ENCODE results near the gene PTPRE.

The PTPRE gene

DNA sequence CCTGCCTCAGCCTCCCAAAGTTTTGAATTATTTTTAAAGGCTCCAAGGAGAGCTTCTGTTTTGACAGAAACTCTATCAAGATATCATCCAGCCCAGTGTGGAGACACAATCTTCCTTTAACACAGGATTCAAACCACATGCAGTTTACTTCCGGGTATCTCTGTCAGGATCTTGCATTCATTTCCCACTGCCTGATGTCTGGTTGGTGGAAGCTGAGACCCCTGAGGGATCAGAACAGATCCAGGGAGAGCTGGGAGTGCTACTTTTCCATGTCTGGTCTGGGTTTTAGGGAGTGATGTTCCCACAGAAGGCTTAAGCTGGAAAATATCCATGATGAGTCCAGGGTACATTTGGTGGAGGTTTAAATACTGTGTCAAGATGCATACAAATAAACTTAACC lies 16.7 kb downstream of the PTPRE start:
- DNase-seq (ENCODE audit: low read depth in 1 of 2, low spot score in 1 of 2), result no peak

DNA sequence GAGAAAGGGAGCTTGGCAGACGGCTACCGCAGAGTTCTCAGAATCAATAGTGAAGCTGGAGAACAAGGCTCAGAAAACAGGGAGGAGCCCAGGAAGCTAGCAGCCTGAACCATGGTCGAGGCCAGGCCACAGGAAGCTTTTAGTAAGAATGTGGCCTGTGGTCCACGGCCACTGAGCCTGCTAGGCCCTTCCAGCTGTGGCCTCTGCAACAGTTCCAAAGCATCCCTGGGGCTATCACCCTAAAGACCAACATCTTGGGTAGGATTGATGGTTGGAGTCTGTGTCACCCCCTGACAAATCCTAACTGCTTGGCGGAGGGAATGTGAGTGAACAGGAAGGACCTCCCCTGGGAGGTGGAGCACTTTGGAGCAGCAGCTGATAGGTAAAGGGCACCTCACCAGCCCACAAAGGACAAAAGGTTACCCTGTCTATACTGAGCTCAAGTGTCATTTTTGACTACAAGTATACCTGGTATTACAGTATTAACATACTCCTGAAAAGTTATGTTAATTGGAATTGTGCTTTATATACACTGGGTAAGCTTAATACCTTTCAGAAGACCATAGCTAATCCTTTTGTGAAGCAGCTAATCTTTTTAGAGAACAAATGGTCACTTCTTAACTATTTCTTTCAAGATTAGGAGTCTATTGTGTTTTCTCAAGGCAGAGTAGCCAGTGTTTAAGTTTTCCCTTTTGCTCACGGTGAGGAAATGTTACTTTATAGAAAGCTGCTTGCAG lies 18.7 kb downstream of the PTPRE start:
- DNase-seq (ENCODE audit: low read depth in 1 of 2, low spot score in 1 of 2), result no peak

GRCh38 chr10:127926455-127926854 lies 19.6 kb downstream of the PTPRE start:
- DNase-seq (ENCODE audit: low read depth in 1 of 2, low spot score in 1 of 2), result no peak

DNA sequence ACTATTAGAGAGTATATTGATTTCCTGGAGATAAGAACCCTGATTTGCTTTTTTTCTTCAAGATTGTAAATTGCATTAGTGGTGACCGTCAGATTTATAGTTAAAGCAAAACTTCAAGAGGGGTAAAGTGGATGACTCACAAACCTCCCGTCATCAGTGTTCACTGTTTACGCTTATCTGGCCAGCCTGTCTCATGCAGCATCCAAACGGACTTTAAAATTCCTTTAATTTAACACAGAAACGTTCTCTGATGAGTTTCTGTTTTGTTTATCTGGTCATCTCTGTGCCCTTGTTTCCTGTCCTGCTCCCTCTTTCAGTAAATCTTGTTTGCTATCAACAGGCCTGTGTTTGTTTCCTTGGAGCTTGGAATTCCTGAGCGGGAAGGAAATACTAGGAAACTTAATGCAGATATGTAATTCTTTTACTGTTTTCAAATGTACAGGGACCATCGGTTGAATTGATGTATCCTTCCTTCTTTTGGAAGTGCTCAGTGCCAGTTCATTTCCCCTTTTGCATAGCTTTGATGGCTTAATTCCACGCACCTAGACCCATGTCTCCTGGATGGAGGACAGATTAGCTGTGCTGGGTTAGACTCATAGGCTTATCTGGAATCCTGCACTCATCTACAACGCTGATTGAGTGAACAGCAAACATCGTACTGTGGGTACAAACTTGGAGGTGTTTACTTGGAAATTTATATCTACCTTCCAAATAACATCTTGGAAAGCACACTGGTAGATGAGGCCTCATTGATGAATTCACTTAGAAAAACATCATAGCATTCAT lies 21.3 kb downstream of the PTPRE start:
- DNase-seq (ENCODE audit: low read depth in 1 of 2, low spot score in 1 of 2), result no peak

DNA sequence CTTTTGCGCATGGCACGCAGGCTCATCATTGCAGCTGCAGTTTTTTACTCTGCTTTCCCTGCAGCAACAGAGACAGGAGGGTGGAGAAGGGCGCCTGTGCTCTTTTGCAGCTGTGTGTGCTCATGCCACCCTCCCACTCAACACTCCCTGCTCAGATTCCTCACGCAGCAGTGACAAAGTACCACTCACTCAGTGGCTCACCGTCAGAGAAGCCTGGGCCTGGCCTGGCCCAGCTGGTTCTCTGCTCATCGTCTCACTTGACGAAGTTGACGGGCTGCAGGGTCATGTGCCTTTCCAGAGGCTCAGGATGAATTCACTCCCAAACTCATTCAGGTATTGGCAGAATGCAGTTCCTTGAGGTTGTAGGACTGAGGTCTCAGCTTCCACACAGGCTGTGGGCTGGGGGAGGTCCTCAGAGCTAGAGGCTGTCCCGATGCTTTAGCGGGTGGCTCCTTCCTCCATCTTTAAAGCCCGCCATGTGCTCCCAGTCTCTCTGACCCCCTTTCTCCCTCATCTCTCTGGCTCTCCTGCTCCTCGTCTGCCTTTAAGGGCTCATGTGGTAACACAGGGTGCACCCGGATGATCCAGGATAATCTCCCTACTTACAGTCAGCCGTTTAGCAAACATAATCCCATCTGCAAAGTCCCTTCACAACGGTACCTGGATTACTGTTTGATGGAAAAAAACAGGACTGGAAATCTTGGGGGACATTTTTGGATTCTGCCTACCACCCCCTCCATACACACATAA lies 25.8 kb downstream of the PTPRE start:
- DNase-seq (ENCODE audit: low read depth in 1 of 2, low spot score in 1 of 2), result no peak

GRCh38 chr10:127933271-127933670 lies 26.4 kb downstream of the PTPRE start:
- DNase-seq (ENCODE audit: low read depth in 1 of 2, low spot score in 1 of 2), result no peak

DNA sequence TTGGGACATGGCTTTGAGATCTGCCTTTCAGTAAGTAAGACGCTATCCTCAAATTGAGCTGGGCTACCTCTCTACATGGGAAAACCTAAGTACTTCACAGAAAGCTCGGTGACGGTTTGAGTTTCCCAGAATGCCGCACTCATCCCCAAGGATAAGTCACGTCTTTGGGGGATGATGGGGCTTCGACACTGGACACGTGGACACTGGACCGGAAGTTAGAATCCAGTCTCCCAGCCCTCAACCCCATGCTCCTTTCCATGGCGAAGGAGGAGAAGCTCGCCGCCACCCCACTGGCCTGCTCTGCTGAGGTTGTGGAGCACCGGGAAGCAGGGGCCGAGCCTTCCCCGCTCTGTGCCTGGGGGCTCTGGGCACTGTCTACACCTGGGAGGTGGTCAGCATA lies 27.5 kb downstream of the PTPRE start:
- DNase-seq (ENCODE audit: low read depth in 1 of 2, low spot score in 1 of 2), result no peak

- no peak for DNase-seq (ENCODE audit: low read depth in 1 of 2, low spot score in 1 of 2)
Observed at GRCh38 chr10:127935071-127935561, 28.2 kb downstream of the PTPRE start.

DNA sequence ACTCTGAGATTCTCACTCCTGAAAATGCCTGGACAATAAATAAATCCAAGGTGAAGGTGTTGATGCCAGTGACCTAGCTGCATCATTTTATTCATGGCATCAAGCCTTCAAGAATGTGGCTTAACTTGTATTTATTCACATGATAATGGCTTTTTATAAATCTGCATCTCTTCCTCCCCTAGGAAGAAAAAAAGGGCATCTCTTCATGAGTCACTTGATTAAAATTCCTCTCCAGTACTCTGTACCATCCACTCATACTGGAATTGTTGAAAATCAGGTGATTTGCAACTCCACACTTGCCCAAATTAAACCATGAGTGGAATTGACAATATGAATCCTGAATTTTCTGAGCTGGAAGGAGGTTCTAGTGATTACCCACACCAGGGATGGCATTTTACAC lies 30.2 kb downstream of the PTPRE start:
- DNase-seq (ENCODE audit: low read depth in 1 of 2, low spot score in 1 of 2), result no peak

- no peak for DNase-seq (ENCODE audit: low read depth in 1 of 2, low spot score in 1 of 2)
Observed at GRCh38 chr10:127937915-127938463, 31.1 kb downstream of the PTPRE start.

- no peak for DNase-seq (ENCODE audit: low read depth in 1 of 2, low spot score in 1 of 2)
Observed at GRCh38 chr10:127939786-127940330, 33.0 kb downstream of the PTPRE start.

GRCh38 chr10:127940866-127941640 lies 34.1 kb downstream of the PTPRE start:
- DNase-seq (ENCODE audit: low read depth in 1 of 2, low spot score in 1 of 2), result no peak

GRCh38 chr10:127942811-127943210 lies 35.9 kb downstream of the PTPRE start:
- no peak for DNase-seq (ENCODE audit: low read depth in 1 of 2, low spot score in 1 of 2)

- DNase-seq (ENCODE audit: low read depth in 1 of 2, low spot score in 1 of 2), result no peak
Observed at GRCh38 chr10:127943336-127943910, 36.5 kb downstream of the PTPRE start.

DNA sequence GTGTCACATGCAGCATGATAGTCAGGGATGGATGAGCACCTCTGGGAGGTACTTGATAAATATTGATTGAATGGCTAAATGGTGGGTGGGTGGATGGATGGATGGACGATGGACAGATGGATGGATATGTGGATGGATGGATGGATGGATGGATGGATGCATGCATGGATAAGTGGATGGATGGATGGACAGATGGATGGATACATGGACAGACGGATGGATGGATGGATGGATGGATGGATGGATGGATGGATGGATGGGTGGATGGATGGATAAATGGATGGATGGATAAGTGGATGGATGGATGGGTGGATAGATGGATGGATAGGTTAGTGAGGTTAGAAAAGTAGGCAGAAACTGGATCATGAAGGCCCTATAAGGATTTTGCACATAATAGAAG lies 37.4 kb downstream of the PTPRE start:
- no peak for DNase-seq (ENCODE audit: low read depth in 1 of 2, low spot score in 1 of 2)

DNA sequence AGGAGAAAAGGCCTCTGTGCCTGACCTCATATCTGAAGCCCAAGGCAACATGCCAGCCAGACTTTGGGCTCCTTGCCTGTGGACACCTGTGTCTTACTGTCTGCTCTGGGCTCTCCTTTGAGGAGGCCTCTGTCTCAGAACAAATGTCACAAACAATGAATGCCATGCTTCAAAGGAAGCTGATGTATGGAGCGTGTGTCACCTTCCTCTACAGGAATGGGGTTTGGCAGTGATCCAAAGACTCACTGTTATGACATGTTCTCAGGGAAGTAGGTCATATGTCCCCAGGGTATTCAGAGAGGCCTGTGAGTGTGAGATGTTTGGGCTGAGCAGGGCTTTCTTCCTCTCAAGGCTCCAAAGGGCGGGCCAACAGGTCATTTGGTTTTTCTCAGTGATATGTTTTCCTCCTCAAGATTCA lies 38.4 kb downstream of the PTPRE start:
- no peak for DNase-seq (ENCODE audit: low read depth in 1 of 2, low spot score in 1 of 2)

GRCh38 chr10:127945948-127946711 lies 39.2 kb downstream of the PTPRE start:
- DNase-seq (ENCODE audit: low read depth in 1 of 2, low spot score in 1 of 2), result no peak

DNA sequence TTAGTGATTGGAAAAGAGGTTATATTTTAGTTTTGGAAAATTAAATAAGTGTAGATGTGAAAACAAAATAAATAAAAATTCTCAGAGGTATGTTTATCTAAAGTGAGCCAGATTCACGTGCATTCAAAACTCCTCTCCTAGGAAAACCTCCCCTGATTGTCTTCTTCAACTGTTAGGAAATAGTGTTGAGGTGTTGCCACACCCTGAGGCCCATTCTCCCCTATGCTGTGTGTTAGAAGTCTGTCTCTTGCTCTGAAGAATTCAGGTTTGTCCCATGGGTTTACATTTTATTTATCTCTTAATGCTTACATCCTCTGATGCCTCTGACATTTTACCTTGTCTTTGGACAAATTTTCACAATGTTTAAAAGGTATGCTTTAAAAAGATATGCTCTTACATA lies 40.3 kb downstream of the PTPRE start:
- no peak for DNase-seq (ENCODE audit: low read depth in 1 of 2, low spot score in 1 of 2)

- no peak for DNase-seq (ENCODE audit: low read depth in 1 of 2, low spot score in 1 of 2)
Observed at GRCh38 chr10:127948791-127949190, 41.9 kb downstream of the PTPRE start.
